Cardiac muscle cell (in vitro differentiated cells and primary cell): ENCODE results near the gene PDE2A. TPM values are rescaled to one million over a fixed set of nuclear protein-coding genes. Genes with fewer than 3 reads are reported as not detected.
"Not testable (repeated sequence)": the region's sequence is repeated elsewhere in the genome, so short reads cannot be mapped to it uniquely, and the experiment has no call there.

Source experiments
- DNase-seq, 2 donors: peaks; one replicate each; pipeline versions ENCODE4 v3.0.0 to v3.0.0-alpha.2; 2010 to 2017; ENCODE audit warnings: low read depth in 1 of 2, low spot score in 1 of 2
- H3K27ac ChIP-seq: fragments of 200-600 bp; sonication (generic); 2 replicates; pipeline ENCODE4 v1.5.1; 2016
- H3K27me3 ChIP-seq: fragments of 200-600 bp; sonication (generic); 2 replicates; pipeline ENCODE4 v1.6.0; 2016; ENCODE audit warnings: control low read depth
- H3K36me3 ChIP-seq: fragments of 200-600 bp; sonication (generic); 2 replicates; pipeline ENCODE4 v1.5.1; 2016; ENCODE audit warnings: control low read depth
- H3K4me1 ChIP-seq: fragments of 200-600 bp; sonication (generic); 2 replicates; pipeline ENCODE4 v1.8.1; 2017; ENCODE audit warnings: low read depth, mild to moderate bottlenecking, mixed run types
- H3K4me3 ChIP-seq: fragments of 200-600 bp; sonication (generic); 2 replicates; pipeline ENCODE4 v1.5.1; 2016; ENCODE audit warnings: mild to moderate bottlenecking
- H3K9me3 ChIP-seq: fragments of 200-600 bp; sonication (generic); 2 replicates; pipeline ENCODE4 v1.5.1; 2017; ENCODE audit warnings: low read depth, mild to moderate bottlenecking, control low read depth
- polyA plus RNA-seq: library from polyadenylated mRNA; unstranded; fragments of >200 nt; fragmentation: Nextera tagmentation; extraction: Ambion mirVana; gene quantifications from 2 replicates; pipeline ENCODE4 v1.2.1, GENCODE V29; 2016
- total RNA-seq: library from RNA; depleted of rRNA; stranded (reverse); fragments of >200 nt; gene quantifications from 2 replicates; pipeline ENCODE4 v1.2.3, GENCODE V29; 2016
- TF ChIP-seq, protein P1 (sequence below): IDR thresholded peaks from 2 replicates; pipeline ENCODE4 v1.5.1; 2012; ENCODE audit warnings: low read depth, mild to moderate bottlenecking, low read length

The PDE2A gene
- total and polyA plus RNA-seq, 2 experiments from 2014 or later: 0.92 TPM; not detected in 1

DNA sequence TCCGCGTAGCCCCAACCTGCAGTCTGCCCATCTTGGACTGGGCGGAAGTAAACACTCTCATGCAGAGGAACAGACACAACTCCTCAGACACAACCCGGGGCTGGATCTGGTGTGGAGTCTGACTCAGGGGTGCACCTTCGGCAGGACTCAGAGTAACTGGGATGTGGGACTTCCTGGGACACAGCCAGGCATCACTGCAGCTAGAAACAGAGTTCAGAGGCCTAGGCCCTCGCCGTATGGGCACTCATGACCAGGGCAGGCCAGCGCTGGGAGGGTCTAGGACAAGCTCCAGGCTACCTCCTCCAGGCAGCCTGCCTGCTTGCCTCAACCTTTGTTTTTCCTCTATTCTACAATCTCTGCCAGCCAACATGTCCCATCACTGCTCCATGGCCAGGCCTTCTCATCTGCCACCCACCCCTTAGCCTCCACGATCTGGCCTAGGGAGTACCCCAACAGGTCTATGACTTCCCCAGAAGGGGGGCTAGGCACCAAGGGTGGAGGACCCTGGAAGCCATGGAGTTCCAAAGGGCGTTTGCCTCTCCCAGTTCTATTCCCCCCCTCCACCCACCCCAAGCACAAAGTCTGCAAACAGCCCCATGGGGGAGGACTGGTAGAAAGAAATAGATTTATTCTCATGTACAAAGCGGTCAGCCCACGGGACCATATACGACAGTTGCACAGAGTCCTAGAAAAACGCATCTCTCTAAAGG, 98.5 kb downstream of the PDE2A start:
- DNase-seq: no peak
- no peaks in the 10 kb centered on the region for H3K36me3 ChIP-seq
- no peak overlapping the region for H3K27ac ChIP-seq
- H3K27me3 ChIP-seq: no peaks in the 10 kb centered on the region
- no peaks in the 10 kb centered on the region for H3K9me3 ChIP-seq
- TF ChIP-seq, protein P1, sequence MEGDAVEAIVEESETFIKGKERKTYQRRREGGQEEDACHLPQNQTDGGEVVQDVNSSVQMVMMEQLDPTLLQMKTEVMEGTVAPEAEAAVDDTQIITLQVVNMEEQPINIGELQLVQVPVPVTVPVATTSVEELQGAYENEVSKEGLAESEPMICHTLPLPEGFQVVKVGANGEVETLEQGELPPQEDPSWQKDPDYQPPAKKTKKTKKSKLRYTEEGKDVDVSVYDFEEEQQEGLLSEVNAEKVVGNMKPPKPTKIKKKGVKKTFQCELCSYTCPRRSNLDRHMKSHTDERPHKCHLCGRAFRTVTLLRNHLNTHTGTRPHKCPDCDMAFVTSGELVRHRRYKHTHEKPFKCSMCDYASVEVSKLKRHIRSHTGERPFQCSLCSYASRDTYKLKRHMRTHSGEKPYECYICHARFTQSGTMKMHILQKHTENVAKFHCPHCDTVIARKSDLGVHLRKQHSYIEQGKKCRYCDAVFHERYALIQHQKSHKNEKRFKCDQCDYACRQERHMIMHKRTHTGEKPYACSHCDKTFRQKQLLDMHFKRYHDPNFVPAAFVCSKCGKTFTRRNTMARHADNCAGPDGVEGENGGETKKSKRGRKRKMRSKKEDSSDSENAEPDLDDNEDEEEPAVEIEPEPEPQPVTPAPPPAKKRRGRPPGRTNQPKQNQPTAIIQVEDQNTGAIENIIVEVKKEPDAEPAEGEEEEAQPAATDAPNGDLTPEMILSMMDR: no peak
- no peak overlapping the region for H3K4me3 ChIP-seq
- H3K4me1 ChIP-seq: no peaks in the 10 kb centered on the region

DNA sequence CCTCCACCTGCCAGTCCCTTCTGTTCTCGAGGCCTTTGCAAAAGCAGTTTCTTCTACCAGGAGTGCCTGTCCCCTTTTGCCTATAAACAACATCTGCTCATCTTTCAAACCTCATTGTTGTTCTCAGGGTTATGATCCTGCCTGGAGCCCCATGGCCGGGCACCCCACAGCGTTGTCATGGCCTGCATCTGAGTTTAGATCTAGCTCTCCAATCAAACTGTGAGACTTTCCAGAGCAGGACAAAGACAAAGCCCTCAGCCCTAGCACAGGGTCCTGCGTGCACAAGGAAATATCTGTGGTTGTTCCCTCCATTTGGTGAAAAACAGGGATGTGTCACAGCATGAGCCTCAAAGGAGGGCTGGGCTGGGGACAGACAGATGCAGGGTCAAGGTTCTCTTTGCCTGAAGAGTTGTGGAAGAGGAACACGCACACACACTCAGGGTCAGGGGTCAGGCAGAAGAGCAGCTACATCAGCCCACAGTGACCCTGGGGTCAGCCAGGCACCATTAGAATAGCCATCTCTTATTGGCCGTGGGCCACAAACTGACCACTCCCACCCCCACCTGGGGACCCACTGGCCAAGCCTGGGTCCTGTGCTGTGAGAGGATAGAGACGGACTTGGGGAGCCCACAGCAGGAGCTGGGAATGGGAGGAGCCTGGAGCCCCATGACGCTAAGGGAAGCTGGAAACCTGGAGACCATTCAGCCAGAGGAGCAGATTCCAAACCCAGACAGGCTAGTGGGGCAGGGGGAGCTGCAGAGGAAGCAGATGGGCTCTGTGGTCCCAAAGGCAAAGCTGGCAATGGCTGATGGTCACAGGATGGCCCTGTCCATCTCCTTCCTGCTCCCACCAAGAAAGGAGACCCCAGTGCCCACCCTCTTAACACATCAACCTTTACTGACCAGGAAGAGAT, 99.4 kb downstream of the PDE2A start:
- Histone ChIP-seq H3K4me1 (no peaks in the 10 kb centered on the region), H3K9me3 (no peaks in the 10 kb centered on the region), H3K4me3 (no peak overlapping the region), H3K27me3 (no peaks in the 10 kb centered on the region), H3K27ac (no peak overlapping the region), H3K36me3 (no peaks in the 10 kb centered on the region)
- no peak for DNase-seq
- TF ChIP-seq, protein P1: no peak

DNA sequence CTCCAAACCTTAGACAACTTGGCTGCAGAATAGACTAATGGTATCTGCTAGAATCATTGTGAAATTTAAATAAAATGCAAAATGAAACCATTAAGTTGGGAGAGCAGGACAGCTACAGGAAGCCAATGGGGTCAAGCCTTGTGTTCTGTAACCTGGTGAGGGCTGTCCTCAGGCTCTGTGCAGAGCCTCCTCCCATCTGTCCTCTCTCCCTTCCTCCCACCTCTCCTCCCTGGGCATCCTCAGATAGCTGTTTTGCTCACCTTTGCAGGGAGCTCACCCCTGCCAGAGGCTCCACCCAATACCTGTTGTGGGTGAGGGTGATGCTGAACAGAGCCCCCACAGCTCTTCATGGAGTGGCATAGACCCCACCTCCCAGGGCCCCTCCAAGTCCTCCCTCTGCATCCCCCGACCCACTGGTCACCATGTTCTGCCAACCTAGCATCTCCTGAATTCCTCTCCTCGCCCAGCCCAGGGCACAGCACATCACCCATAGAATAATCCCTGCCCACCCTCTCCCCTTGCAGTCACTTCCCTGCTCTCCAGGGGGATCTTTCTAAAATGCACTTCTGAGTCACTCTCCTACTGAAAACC, 100.3 kb downstream of the PDE2A start:
- Histone ChIP-seq H3K4me3 (no peak overlapping the region), H3K27me3 (no peaks in the 10 kb centered on the region), H3K36me3 (no peaks in the 10 kb centered on the region), H3K27ac (no peak overlapping the region), H3K9me3 (no peaks in the 10 kb centered on the region), H3K4me1 (no peaks in the 10 kb centered on the region)
- no peak for DNase-seq
- TF ChIP-seq, protein P1: no peak

DNA sequence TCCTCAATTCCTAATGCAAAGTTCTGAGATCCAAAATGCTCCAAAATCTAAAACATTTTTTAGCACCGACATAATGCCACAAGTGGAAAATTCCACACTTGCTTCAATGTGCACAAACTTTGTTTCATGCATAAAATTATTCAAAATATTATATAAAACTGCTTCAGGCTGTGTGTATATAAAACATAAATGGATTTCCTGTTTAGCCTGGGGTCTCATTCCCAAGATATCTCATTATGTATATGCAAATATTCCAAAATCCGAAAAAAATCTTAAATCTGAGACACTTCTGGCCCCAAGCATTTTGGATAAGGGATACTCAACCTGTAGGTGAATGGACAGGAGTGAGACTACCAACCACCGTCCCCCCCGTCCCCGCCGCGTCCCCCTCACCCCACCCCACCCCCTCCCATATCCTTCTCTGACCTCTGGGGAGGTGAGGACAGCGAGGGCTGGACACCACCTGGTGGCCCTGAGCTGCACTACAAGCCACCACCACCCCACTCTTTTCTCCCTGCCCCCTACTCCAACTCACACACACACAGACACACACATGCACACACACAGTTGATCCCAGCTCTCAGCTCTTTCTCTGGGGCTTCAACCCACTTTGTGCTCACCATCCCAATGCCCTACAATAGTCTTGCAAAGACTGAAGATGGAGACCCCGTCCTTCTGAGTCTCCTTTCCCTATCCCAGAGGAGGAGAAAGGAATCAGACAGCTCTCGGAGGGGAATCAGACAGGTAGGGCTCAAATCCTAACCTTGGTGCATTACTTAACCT, 101.0 kb downstream of the PDE2A start:
- DNase-seq: peak; percentile 43 to 65
- H3K27me3 ChIP-seq: no peaks in the 10 kb centered on the region
- H3K9me3 ChIP-seq: no peaks in the 10 kb centered on the region
- TF ChIP-seq, protein P1: peak; percentile 67
- H3K27ac ChIP-seq: no peak overlapping the region
- no peaks in the 10 kb centered on the region for H3K4me1 ChIP-seq
- H3K4me3 ChIP-seq: no peak overlapping the region
- no peaks in the 10 kb centered on the region for H3K36me3 ChIP-seq

DNA sequence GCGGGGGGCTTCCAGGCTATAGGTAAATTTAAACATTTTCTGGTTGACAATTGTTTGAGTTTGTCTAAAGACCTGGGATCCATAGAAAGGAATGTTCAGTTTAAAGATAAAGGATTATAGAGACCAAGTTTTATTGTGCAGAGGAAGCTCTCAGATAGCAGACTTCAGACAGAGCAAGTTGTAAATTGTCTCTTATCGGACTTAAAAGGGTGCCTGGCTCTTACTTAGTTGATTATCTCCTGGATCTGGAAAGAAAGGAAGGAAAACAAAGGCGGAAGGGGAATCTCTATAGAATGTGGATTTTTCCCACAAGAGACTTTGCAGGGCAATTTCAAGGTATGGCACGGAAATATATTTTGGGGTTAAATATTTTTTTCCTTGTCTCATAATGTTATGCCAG, 101.7 kb downstream of the PDE2A start:
- not testable (repeated sequence) for H3K27me3 ChIP-seq, DNase-seq, H3K36me3 ChIP-seq, H3K4me3 ChIP-seq, H3K4me1 ChIP-seq, H3K27ac ChIP-seq, H3K9me3 ChIP-seq
